Ishikawa (cell line): ENCODE results near the gene LRRC49.

ENCODE experiments used
- EP300 ChIP-seq: IDR thresholded peaks from 2 replicates; pipeline ENCODE4 v1.6.1; 2012; ENCODE audit warnings: borderline replicate concordance
- RAD21 ChIP-seq: IDR thresholded peaks from 2 replicates; pipeline ENCODE4 v1.6.1; 2012; ENCODE audit warnings: low read depth
- TAF1 ChIP-seq: IDR thresholded peaks from 2 replicates; pipeline ENCODE4 v1.6.1; 2012; ENCODE audit warnings: low read depth, mild to moderate bottlenecking
- TF ChIP-seq, protein P1 (sequence below): IDR thresholded peaks from 2 replicates; pipeline ENCODE4 v1.6.1; 2012
- TF ChIP-seq, protein P2 (sequence below): IDR thresholded peaks from 2 replicates; pipeline ENCODE4 v1.6.1; 2012
- TF ChIP-seq, protein P3 (sequence below): IDR thresholded peaks from 2 replicates; pipeline ENCODE4 v1.6.1; 2012; ENCODE audit warnings: low read depth, mild to moderate bottlenecking

DNA sequence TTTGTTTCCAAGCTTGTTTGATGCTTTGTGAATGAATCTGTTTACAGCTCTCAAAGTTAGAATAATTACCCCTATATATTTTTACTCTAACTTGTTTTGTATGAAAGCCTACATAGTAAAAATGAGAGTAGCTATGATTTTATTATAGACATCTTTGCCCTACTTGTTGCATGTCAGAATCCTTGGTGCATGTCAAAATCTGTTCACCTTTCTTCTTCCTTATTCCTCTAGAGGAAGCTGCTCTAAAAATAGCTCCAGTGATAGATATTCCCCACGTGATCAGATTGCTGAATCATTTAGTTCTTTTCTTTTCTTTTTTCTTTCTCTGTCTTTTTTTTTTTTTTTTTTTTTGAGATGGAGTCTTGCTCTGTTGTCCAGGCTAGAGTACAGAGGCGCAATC is 39.8 kb downstream of the LRRC49 start:
- no peak for TF ChIP-seq RAD21
- TF ChIP-seq, protein P1, sequence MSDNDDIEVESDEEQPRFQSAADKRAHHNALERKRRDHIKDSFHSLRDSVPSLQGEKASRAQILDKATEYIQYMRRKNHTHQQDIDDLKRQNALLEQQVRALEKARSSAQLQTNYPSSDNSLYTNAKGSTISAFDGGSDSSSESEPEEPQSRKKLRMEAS: no peak
- TF ChIP-seq EP300: no peak
- no peak for TF ChIP-seq TAF1
- TF ChIP-seq, protein P2, sequence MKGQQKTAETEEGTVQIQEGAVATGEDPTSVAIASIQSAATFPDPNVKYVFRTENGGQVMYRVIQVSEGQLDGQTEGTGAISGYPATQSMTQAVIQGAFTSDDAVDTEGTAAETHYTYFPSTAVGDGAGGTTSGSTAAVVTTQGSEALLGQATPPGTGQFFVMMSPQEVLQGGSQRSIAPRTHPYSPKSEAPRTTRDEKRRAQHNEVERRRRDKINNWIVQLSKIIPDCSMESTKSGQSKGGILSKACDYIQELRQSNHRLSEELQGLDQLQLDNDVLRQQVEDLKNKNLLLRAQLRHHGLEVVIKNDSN: no peak
- TF ChIP-seq, protein P3, sequence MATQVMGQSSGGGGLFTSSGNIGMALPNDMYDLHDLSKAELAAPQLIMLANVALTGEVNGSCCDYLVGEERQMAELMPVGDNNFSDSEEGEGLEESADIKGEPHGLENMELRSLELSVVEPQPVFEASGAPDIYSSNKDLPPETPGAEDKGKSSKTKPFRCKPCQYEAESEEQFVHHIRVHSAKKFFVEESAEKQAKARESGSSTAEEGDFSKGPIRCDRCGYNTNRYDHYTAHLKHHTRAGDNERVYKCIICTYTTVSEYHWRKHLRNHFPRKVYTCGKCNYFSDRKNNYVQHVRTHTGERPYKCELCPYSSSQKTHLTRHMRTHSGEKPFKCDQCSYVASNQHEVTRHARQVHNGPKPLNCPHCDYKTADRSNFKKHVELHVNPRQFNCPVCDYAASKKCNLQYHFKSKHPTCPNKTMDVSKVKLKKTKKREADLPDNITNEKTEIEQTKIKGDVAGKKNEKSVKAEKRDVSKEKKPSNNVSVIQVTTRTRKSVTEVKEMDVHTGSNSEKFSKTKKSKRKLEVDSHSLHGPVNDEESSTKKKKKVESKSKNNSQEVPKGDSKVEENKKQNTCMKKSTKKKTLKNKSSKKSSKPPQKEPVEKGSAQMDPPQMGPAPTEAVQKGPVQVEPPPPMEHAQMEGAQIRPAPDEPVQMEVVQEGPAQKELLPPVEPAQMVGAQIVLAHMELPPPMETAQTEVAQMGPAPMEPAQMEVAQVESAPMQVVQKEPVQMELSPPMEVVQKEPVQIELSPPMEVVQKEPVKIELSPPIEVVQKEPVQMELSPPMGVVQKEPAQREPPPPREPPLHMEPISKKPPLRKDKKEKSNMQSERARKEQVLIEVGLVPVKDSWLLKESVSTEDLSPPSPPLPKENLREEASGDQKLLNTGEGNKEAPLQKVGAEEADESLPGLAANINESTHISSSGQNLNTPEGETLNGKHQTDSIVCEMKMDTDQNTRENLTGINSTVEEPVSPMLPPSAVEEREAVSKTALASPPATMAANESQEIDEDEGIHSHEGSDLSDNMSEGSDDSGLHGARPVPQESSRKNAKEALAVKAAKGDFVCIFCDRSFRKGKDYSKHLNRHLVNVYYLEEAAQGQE: no peak
